Measurements from ENCODE around the gene NR1I3.
"Not testable (repeated sequence)": the region's sequence is repeated elsewhere in the genome, so short reads cannot be mapped to it uniquely, and the experiment has no call there.

NR1I3 gene
- total RNA-seq, result 0 reads per million in 2 donors

- no peak for DNase-seq
These were observed at the start of gene NR1I3 for GRCh38 chr1:161238039-161238473. Gene NR1I3, minus strand, starts transcription at chr1:161238203. Its CDS starts 1,638 bp downstream, at chr1:161236565.

- no peak for DNase-seq
These were observed 49.6 kb upstream of the NR1I3 start for GRCh38 chr1:161287482-161288054.

GRCh38 chr1:161285521-161285920, 47.5 kb upstream of the NR1I3 start:
- DNase-seq, result no peak

- no peak for DNase-seq
These were observed 47.1 kb upstream of the NR1I3 start for GRCh38 chr1:161285113-161285512.

GRCh38 chr1:161282991-161283390, 45.0 kb upstream of the NR1I3 start:
- DNase-seq, result no peak

- DNase-seq, result no peak
These were observed 36.9 kb upstream of the NR1I3 start for GRCh38 chr1:161274874-161275273.

GRCh38 chr1:161273402-161273801, 35.4 kb upstream of the NR1I3 start:
- no peak for DNase-seq

- DNase-seq, result no peak
These were observed 29.3 kb upstream of the NR1I3 start for GRCh38 chr1:161267321-161267720.

GRCh38 chr1:161266836-161267235, 28.8 kb upstream of the NR1I3 start:
- no peak for DNase-seq

- no peak for DNase-seq
These were observed 28.2 kb upstream of the NR1I3 start for GRCh38 chr1:161266202-161266601.

- no peak for DNase-seq
These were observed 27.3 kb upstream of the NR1I3 start for GRCh38 chr1:161265305-161265704.

- DNase-seq, result no peak
These were observed 23.5 kb upstream of the NR1I3 start for GRCh38 chr1:161261261-161262235.

GRCh38 chr1:161260376-161261260, 22.6 kb upstream of the NR1I3 start:
- DNase-seq, result no peak

GRCh38 chr1:161259765-161260164, 21.8 kb upstream of the NR1I3 start:
- no peak for DNase-seq

GRCh38 chr1:161259345-161259702, 21.3 kb upstream of the NR1I3 start:
- no peak for DNase-seq

GRCh38 chr1:161258439-161259344, 20.7 kb upstream of the NR1I3 start, which contains the start of gene PCP4L1:
Gene PCP4L1, plus strand, starts transcription at chr1:161258745. Its CDS starts 230 bp downstream, at chr1:161258975.
- DNase-seq, result peak in 4 of 5 experiments; percentile 5 to 41 (median 9)

GRCh38 chr1:161257109-161257508, 19.1 kb upstream of the NR1I3 start:
- DNase-seq, result not testable (repeated sequence)

- not testable (repeated sequence) for DNase-seq
These were observed 18.0 kb upstream of the NR1I3 start for GRCh38 chr1:161255955-161256520.

- DNase-seq, result not testable (repeated sequence)
These were observed 17.3 kb upstream of the NR1I3 start for GRCh38 chr1:161255302-161255701.

GRCh38 chr1:161251579-161251978, 13.6 kb upstream of the NR1I3 start:
- DNase-seq, result no peak

GRCh38 chr1:161250829-161251228, 12.8 kb upstream of the NR1I3 start:
- DNase-seq, result no peak

Measured in T-helper 2 cell (primary cell).